ENCODE results near the gene COL18A1.

GRCh38 chr21:45468971-45469272 lies 64.0 kb downstream of the COL18A1 start:
- TF ChIP-seq CTCF (IDR thresholded peaks at IDR 0.05 in 4 of 5, conservative IDR thresholded peaks at IDR 0.05 in 1 of 5), result no peak
- no peak for TF ChIP-seq POLR2A (IDR thresholded peaks at IDR 0.05)
